GF-D8 (cell line): Measurements from ENCODE around the gene EXOC6.
"Not testable (repeated sequence)": the region's sequence is repeated elsewhere in the genome, so short reads cannot be mapped to it uniquely, and the experiment has no call there.

Source experiments
- DNase-seq: peaks from one replicate; lab custom pipeline; 2025; lab: John Stamatoyannopoulos, UW

The EXOC6 gene

GRCh38 chr10:93079663-93080349, 231.5 kb downstream of the EXOC6 start:
- DNase-seq = no peak

GRCh38 chr10:93080350-93081046, 232.2 kb downstream of the EXOC6 start:
- no peak for DNase-seq

- no peak for DNase-seq
Observed at GRCh38 chr10:93081318-93081717, 233.0 kb downstream of the EXOC6 start.

GRCh38 chr10:93081834-93082233, 233.5 kb downstream of the EXOC6 start:
- no peak for DNase-seq

GRCh38 chr10:93083743-93084539, 235.6 kb downstream of the EXOC6 start:
- no peak for DNase-seq

- no peak for DNase-seq
Observed at GRCh38 chr10:93085272-93085859, 237.0 kb downstream of the EXOC6 start.

- DNase-seq = no peak
Observed at GRCh38 chr10:93086289-93086688, 238.0 kb downstream of the EXOC6 start.

GRCh38 chr10:93087846-93088245, 239.5 kb downstream of the EXOC6 start:
- no peak for DNase-seq

- no peak for DNase-seq
Observed at GRCh38 chr10:93088466-93088865, 240.1 kb downstream of the EXOC6 start.

GRCh38 chr10:93090619-93091018, 242.3 kb downstream of the EXOC6 start:
- DNase-seq = no peak

GRCh38 chr10:93091960-93092359, 243.6 kb downstream of the EXOC6 start:
- DNase-seq = no peak

- DNase-seq = no peak
Observed at GRCh38 chr10:93095225-93095624, 246.9 kb downstream of the EXOC6 start.

GRCh38 chr10:93096901-93097300, 248.6 kb downstream of the EXOC6 start:
- DNase-seq = no peak

- no peak for DNase-seq
Observed at GRCh38 chr10:93097386-93097785, 249.1 kb downstream of the EXOC6 start.

GRCh38 chr10:93098816-93099215, 250.5 kb downstream of the EXOC6 start:
- DNase-seq = no peak

- no peak for DNase-seq
Observed at GRCh38 chr10:93099670-93100069, 251.3 kb downstream of the EXOC6 start.

GRCh38 chr10:93101148-93101547, 252.8 kb downstream of the EXOC6 start:
- not testable (repeated sequence) for DNase-seq

- no peak for DNase-seq
Observed at GRCh38 chr10:93103953-93104352, 255.6 kb downstream of the EXOC6 start.

GRCh38 chr10:93106631-93107072, 258.3 kb downstream of the EXOC6 start:
- DNase-seq = no peak
